Erythroblast (primary cell): ENCODE data around the gene NOB1.
"Not testable (repeated sequence)": the region's sequence is repeated elsewhere in the genome, so short reads cannot be mapped to it uniquely, and the experiment has no call there.

Experiments
- DNase-seq, 2 experiments: peaks; one replicate each; lab custom pipeline; 2025; lab: John Stamatoyannopoulos, UW
- GATA1 ChIP-seq: IDR thresholded peaks from 2 replicates; pipeline ENCODE4 v1.6.1; 2011; ENCODE audit warnings: low read depth, mild to moderate bottlenecking, control low read depth, low read length, moderate library complexity
- POLR2A ChIP-seq: IDR thresholded peaks from 2 replicates; pipeline ENCODE4 v1.6.1; 2011; ENCODE audit warnings: mild to moderate bottlenecking, low read length

Gene NOB1

DNA sequence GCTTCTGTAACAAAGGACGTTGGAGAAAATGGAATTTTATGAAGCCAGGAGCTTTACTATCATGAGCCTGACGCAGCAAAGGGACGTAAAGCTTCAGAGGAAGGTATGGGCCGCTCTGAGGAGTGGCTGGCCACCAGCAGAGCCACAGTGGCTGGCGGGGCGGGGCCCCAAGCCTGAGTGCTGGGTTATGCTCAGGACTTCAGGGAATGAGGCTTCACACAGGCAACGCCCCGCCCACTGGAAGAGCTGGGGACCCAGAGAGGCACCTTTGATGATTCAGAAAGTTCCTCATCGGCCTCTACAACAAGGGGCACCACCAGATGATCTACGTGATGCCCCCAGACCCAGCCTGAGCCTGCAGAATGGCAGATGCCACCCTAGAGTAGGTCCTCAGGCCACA lies 8.8 kb downstream of the NOB1 start:
- TF ChIP-seq POLR2A (no peak), GATA1 (no peak)
- no peak for DNase-seq

DNA sequence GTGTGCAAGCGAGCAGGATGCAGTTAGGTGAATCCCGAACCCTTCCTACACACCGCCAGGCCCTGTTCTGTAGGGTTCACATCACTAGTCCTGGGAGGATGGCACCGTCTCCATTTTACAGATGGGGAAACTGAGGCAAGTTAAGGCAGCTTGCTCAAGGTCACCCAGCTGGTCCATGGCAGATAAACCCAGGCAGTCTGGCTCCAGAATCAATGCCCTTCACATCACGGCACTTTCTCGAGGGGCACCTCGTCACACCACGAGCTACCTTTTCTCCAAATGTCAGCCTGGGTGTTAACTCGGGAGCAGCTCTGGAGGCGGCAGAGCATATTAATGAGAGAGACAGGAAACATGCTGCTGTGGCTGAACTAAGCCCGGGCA lies 9.5 kb downstream of the NOB1 start:
- no peak for DNase-seq
- no peak for TF ChIP-seq GATA1
- TF ChIP-seq POLR2A, result no peak

DNA sequence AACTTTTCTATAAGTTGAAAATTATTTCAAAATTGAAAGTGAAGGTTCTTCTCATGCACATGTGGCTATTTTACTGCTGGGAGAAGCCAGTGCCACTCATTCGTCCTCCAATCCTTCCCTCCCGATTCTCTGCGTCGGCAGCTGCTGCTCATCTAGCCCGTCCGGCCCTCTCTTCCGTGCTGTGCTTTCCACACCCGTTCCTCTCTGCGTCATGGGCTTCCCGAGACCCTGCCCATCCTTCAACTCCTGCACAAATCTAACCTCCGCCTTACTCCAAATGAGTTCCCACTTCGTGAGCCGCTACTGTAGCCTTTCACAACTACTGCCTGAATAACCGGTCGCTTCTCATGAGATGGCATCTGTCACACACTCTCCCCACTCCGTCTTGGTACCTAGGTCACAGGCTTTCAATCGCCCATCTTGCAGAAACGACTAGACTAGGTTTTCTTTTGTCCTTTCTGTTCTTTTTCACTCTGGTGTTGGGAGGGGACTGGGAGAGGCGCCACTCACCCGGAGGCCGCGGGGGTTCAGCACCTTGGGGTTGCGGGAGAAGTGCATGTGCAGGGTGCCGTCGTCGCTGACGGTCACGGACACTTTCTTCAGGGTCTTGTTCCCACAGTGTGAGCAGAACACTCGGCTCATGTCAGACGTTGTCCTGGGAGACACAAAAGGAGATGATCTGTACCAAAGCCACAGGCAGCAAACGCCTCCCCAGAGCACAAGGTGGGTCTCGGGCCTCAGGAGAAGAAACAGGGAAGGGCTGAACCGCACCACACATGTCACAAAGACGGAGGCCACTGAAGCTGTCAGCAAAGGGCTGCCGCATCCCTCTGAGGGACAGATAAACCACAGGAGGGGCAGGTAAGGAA lies 10.1 kb downstream of the NOB1 start:
- DNase-seq, result no peak
- TF ChIP-seq GATA1 (no peak), POLR2A (no peak)

DNA sequence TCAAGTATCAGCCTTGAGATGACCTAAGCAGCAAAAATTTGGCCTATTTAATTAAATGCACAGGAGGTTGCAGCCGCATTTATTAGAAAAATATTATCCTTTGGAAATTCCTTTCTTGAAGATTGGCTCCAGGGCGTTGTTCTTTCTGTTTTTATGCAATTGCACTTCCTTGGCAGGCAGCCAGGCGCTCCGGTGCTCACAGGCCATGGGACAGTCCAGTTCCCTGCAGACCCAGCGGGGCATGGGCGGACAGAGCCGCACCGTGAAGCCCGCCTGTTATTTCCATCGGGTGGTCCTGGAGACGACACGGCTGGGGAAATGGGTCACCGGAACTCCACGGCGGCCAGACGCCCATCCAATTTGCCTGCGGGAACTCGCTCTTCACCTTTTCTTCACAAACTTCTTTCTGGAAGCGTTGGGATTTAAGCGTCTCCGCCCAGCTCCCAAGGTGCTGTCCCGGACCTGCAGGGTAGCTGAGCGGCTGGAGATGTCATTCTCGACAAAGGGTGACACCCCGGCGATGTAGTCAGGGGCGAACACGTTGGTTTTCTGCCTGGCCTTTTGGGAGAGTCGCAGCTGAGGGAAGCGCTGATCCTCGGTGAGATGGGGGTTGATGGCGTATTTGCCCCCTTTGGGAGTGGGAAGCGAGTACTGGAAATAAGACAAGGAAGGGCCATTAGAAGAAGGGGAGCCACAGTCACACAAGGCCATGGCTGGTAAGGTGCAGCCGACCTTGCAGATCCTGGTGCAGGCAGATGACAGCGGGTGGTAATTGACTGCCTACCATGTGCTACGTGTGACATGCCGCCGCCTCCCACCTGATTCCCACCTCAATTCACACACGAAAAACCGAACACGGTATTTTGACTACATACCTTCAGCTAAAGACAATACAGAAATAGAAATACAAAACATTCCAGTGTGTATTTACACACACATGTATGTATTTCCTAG lies 12.5 kb downstream of the NOB1 start:
- no peak for DNase-seq
- TF ChIP-seq POLR2A (no peak), GATA1 (no peak)

DNA sequence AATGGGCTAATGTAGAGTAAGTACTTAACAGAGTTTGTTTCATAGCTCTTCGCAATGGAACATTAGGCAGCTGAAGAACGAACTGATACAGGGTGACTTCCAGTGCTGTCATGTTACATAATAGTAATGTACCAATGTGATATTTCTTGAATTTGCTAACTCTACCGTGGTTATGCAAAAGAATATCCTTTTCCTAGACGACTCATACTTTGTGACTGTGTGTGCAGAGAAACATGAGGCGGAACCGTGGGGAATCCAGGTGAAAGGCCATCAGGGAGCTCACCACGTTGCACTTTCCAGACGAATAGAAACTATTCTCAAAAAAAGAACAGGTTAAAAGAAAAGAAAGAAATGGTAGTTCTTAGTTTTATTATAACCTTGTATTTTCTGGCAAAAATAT lies 13.2 kb downstream of the NOB1 start:
- TF ChIP-seq POLR2A, result no peak
- TF ChIP-seq GATA1, result no peak
- no peak for DNase-seq

DNA sequence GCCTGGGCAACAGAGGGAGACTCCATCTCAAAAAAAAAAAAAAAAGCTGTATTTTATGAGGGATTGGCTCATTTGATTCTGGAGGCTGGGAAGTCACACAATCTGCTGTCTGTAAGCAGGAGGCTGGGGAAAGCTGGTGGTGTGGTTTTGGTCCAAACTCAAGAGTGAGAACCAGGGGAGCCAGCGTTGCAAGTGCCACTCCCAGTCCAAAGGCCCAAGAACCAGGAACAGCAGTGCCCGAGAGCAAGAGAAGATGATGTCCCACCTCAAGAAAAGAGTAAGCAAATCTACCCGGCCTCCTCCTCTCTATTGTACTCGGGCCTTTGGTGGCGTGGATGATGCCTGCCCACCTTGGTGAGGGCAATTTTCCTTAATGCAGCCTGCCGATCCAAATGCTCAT lies 22.6 kb downstream of the NOB1 start:
- no peak for DNase-seq
- no peak for TF ChIP-seq POLR2A
- TF ChIP-seq GATA1, result no peak

DNA sequence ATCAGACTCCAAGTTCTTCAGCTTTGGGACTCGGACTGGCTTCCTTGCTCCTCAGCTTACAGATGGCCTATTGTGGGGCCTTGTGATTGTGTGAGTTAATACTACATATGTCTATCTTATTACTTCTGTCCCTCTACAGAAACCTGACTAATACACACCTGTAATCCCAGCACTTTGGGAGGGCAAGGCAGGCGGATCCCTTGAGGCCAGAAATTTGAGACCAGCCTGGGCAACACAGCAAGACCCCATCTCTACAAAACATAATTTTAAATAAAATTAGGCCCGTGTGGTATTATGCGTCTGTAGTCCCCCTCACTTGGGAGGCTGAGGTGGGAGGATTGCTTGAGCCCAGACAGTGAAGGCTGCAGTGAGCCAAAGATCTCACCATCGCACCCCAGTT lies 23.4 kb downstream of the NOB1 start:
- not testable (repeated sequence) for DNase-seq

DNA sequence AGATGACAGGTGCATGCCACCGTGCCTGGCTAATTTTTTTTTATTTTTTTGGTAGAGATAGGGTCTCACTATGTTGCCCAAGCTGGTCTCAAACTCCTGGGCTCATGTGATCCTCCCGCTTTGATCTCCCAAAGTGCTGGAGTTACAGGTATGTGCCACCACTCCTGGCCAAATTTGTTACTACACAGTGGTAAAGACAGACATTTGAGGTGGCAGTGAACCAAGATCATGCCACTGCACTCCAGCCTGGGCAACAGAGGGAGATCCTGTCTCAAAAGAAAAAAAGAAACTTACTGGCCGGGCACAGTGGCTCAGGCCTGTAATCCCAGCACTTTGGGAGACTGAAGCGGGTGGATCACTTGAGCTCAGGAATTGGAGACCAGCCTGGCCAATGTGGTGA lies 25.7 kb downstream of the NOB1 start:
- not testable (repeated sequence) for DNase-seq

DNA sequence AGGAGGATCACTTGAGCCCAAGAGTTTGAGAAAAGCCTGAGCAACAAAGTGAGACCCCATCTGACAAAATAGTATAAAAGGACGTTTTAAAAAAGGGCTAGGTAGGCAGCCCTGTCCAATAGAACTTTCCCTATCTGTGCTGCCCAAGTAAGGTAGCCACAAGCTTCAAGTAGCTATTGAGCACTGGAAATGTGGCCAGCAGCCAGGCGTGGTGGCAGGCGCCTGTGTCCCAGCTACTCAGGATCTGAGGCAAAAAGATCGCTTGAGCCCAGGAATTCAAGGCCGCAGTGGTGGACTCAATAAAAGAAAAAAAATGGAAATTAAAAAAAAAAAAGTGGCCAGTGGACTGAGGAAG lies 26.8 kb downstream of the NOB1 start:
- DNase-seq, result peak in 1 of 2 experiments; percentile 17
- no peak for TF ChIP-seq POLR2A
- no peak for TF ChIP-seq GATA1

DNA sequence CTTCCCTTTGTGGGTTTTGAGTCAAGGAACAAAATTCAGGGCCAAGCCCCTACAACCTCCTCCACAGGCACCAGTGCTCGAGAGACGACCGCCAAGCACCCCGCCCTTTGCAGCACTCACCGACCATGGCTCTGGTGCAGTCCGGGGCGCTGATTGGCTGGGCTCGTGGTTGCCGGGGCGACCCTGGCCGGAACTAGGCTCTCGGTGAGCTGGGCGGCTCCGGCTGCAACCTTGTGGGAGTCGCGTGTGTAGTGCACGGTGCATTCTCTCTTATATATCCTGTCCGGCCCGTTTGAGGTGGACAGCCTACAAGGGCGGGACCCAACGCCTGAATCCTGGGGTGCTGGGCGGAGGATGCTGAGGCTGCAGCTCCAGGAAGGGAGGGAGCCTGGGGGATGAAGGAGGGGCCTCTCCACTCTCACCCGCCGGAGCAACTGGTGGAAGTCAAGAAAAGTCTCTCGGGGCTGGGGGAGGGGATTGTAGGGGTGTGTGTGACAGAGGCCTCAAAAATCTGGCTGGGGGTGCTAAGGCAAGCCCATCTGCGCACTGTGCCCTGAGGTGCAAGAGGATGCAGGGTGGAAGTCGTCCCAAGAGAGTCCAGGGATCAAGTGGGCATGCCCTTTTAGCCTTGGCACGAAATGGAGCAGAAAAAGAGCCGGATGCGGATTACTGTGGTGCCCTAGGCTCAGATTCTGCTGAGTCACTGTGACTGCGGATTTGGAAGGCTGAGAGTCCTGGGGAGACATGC lies 28.2 kb downstream of the NOB1 start, which contains the start of gene NQO1:
Gene NQO1 (minus strand): TSS at position 248 of the 748 bp plus-strand sequence. CDS start 121 bp downstream, at position 127.
- peak; percentile 82 to 86 for DNase-seq
- TF ChIP-seq GATA1 (no peak), POLR2A (peak; percentile 43)

DNA sequence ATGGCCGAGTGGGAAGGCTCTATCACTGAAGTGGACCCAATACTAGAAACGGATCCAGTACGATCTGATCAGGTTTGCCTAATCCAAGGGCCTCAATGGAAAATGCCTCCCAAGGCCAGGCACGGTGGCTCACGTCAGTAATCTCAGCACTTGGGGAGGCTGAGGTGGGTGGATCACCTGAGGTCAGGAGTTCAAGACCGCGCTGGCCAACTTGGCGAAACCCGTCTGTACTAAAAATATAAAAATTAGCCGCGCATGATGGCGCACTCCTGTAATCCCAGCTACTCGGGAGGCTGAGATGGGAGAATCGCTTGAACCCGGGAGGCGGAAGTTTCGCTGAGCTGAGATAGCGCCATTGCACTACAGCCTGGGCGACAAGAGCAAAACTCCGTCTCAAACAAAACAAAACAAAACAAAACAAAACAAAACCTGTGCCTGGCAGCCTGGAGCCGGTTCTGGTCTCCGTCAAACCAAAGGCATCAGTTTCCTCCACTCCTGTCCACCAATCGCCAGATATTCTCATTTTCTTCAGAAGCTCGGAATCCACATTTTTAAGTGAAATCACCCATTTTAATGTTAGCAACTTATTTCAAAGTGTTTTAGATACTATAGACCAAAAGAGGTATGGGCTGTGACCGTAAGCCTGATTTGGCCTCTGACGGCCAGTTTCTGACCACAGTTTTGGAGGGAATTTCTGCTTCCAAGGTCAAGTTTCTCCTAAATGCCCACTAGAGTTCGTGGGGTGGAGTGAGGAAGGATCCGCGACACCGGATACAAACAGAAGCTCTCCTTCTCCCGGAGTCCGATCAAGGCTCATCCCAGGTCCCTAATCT lies 29.0 kb downstream of the NOB1 start:
- no peak for DNase-seq
- TF ChIP-seq POLR2A, result no peak

DNA sequence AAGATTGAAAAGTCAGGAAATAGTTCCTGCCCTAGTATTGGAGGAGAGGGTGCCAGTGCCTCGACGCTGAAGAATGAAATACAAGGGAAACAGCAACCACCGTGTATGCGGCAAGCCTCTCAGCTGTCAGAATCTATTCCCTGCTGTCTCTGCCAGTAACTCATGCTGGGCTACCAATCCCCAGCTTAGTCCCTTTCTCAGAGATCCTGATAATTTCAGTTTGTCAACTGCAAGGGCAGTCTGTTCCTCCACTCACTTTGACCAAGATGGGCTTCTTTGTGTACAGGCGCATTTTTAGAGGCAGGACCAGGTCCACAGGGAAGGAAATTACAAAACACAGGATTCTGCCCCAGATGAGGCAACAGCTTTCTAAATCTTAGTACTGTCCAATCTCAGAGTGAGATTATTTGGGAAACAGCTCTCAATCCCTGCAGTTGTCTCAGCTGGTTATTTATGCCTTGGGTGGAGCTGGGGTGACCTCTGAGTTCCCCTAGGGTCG lies 29.7 kb downstream of the NOB1 start:
- no peak for TF ChIP-seq GATA1
- no peak for TF ChIP-seq POLR2A
- no peak for DNase-seq

DNA sequence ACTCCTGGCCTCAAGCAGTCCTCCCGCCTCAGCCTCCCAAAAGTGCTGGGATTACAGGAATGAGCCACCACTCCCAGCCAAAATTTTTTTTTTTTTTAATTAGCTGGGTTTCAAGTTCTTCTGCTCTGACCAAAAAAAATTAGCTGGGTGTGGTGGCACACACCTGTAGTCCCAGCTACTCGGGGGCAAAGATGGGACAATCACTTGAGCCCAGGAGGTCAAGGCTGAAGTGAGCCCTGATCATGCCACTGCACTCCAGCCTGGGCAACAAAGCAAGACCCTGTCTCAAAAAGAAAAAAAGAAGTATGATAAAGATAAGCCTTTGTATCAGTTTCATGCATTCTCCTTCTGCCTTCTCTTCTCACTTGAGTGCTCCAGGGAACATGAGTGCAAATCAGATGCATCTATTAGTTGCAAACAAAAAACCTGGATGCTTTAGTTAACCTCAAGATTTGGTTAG lies 30.3 kb downstream of the NOB1 start:
- TF ChIP-seq GATA1, result no peak
- TF ChIP-seq POLR2A, result no peak
- no peak for DNase-seq
